Glomerular endothelial cell (primary cell): Measurements from ENCODE around the gene TACC2. TPM values are rescaled to one million over a fixed set of nuclear protein-coding genes. Genes with fewer than 3 reads are reported as not detected.
A peak's percentile ranks its signal among the peaks of the same experiment; 100 is the strongest.

Experiments
- DNase-seq: peaks from one replicate; pipeline ENCODE4 v3.0.0-alpha.2; 2011; ENCODE audit warnings: low read depth, low spot score; ENCODE audit errors: extremely low read depth
- total RNA-seq: library from RNA; depleted of rRNA; stranded (reverse); fragments of >200 nt; gene quantifications from 2 replicates; pipeline ENCODE4 v1.2.3, GENCODE V29; 2015

Gene TACC2
- total RNA-seq, 1 donor from 2014 or later = 39.6 TPM

DNA sequence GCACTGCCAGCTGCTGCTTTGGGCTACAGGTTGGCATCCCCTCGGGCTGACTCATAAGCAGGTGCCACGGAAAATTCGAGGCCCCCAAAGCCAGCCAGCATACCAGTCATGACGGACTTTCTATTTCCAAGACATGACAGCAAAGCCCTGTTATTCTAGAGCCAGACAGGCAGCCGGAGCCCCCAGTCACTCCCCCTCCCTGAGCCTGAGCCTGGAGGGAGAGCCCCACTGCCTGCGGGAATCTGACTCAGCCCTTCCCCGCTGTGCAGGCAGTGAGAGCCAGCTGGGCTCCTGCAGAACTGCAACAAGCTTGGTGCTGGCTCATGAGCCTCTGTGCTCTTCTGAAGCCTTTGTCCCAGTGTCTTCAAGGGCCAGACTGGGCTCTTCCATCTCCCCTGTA lies 297.9 kb downstream of the TACC2 start:
- DNase-seq = no peak

GRCh38 chr10:122287570-122287969 lies 298.6 kb downstream of the TACC2 start:
- DNase-seq = no peak

DNA sequence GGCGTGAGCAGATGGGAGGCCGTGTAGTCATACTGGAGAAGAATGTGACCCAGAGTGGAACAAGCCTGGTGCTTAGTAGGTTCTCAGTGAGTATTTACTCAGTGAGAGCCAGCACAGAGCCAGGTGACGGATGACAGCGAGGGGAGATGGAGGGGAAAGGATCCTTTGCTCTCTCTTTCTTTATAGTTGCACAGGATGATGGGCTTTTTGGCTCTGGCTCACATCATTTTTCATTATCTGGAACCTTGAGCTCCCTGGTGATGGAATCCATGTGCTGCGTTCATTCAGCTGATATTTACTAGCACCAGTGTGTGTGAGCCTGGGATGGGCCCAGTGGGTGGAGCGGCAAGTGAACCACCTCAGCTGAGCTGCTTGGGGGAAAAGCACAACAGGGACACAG lies 299.3 kb downstream of the TACC2 start:
- DNase-seq = no peak

- DNase-seq = no peak
These were observed 300.0 kb downstream of the TACC2 start for GRCh38 chr10:122288917-122289316.

DNA sequence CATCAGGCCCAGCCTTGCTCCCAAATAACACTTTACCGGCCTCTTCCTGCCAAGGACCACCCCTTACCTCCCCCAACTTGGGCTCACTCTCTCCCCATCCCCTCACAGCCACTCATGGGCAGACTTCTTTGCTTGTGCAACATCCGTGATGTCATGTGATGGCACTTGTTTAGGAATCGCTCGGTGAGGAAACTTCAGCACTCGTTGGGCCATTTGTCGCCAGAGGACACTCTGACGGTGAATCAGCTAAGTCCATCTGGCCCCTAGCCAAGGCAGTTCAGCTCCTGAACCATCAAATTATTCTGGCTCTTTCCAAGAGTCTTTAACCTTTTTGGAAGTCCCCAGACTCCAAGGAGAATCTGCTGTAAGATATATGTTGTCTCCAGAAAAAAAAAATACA lies 301.4 kb downstream of the TACC2 start:
- DNase-seq = no peak

DNA sequence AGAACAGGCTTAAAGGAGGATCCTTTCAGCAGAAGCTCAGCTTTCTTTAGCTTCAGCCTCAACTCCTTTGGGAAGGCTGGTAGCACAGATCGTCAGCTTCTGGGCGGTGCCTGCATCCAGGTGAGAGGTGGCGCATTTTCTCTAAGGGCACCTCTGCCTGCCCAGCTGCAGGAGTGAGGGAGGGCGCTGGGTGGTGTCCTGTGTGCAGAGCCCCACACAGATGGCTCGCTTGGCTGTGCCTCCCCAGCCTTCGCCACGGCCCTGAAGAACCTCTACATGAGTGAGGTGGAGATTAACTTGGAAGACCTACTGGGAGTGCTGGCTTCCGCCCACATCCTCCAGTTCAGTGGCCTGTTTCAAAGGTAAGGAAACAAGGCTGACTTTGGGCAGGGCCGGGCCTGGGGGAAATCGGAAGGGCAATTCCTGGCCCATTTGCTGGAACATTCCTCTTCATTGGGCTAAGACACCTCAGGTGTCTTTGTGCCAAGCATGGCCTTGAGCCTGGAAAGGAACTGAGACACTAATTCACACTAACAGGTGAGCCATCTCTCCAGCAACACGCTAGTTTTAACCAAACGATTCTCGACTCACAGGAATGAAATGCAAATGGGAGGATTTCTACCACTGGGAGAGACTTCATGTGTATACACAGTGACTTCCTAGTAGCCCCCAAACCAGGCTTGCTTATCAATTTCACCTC lies 302.0 kb downstream of the TACC2 start:
- no peak for DNase-seq

DNA sequence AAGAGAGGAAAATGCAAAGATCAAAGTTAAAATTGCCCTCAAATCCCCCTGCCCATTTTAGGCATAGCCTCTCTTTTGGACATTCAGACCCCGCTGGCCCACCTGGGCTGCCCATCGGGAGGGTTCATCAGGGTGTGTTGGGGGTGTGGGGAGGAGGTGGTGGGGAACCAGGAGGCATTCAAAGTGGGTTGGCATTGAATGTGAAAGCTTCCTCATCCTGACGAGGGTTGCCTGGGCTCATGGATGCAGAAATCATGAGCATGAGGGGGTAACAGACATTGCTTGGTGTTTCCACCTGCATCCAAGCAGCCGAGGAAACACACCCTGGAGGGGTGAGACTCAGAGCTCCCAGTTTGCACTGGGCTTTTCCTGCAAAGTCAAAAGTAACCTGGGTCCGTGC lies 302.8 kb downstream of the TACC2 start:
- no peak for DNase-seq

- DNase-seq = no peak
These were observed 303.4 kb downstream of the TACC2 start for GRCh38 chr10:122292376-122292775.

DNA sequence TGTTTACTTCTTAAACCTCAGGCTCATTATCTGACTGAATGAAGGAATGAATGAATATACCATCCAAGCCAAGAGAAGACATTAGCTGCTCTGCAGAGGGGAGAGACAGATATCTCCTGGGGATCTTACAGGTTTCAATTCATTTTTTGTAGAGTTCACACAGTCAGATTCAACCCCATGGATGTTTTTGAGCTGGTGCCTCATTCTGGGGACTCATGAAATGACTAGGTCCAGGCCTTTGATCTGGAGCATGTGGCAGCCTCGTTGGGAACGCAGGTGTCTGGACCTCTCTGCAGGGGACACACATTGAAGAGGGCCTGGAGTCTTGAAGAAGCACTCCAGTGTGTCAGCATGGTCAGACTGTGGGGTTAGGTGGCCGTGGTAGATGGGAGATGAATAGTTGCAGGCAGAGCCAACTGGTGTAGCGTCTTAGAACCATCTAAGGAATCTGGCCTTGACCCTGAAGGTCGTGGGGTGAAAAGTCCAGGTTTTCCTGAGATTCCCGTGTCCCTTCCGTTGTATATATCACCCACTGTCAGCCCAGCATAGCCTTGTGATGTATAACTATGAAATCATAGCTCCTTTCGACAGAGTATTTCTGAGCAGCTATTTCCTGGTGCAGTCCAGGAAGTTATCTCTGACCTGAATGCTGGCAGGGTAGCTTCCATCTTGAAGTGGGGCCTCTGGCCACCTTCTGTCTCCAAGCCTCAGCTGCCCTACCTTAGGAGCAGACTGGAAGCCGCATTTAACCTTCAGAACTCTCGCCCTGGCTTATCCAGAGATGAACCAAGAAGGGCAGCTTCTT lies 304.4 kb downstream of the TACC2 start:
- DNase-seq = no peak

GRCh38 chr10:122293961-122294380 lies 305.0 kb downstream of the TACC2 start:
- DNase-seq = no peak

DNA sequence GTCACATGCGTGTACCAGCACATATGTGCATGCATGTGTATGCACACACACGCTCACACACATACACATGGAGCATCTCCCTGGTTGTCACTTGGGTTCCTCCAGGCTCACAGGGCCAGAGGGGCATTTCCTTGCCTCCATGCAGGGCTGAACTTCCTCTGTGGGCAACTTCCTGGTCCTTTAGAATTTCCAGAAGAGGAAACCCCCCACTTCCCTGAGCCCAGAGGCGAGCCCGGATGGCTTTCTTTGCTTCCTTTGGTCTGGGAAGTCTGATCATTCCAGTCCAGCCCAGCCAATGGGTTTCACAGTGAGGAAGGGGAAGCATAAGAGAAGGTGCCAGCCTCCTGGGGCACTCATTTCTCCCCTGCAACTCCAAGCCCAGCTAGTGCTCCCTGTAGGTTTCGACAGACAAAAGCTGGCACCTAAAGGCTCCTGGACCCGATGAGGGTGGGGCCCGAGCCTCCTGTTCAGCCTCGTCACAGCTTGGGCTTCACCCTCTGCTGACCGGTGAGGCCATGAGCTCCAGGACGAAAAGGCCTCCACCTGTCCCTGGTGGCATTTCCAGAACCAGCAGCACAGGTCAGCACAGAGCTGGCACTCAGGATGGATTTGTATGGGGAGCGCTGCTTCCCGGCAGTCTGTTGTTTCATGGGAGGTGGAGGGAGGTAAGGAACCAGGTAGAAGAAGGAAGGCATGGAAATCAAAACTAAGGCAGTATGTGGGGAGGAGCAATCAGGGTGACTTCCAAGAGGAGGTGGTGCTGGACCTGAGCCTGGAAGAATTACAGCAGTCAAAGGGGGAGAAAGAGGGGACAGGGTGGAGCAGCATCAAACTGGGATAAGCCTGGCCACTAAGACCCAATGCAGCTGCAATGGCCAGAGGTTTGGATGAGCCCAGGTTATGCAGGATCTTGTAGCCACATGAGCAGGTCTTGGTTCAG lies 305.8 kb downstream of the TACC2 start:
- DNase-seq = no peak

DNA sequence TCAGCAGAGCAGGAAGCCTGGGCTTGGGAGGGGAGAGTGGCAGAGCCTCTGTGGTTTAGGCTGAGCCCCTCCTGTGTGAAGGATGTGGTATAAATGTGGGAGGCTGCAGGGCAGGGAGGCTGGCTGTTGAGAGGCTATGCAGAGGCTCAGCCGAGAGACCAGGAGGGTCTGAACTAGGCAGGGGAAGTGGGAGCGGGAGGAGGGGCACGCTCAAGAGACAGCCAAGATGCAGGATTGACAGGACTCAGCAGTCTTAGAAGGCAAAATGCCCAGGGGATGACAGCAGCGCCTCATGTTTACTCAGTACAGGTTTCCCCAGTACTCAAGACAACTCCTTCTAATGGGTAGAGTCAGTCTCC lies 306.5 kb downstream of the TACC2 start:
- DNase-seq = no peak

GRCh38 chr10:122296363-122297120 lies 307.6 kb downstream of the TACC2 start:
- no peak for DNase-seq

DNA sequence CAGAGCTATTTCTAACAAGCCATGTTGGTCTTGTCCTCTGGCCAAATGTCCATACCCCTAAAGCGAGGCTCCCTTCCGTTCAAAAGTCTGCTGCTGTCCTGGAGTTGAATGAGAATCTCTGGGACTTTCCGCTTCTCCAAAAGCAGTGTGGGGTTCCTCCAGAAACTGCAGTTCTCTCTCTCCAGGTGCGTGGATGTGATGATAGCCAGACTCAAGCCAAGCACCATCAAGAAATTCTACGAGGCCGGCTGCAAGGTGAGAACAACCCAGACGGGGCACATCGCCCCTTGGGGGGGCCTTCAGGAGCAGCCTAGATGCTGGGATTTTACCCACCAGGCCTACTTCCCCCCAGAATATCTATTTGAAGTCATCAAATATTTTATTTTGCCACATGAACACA lies 308.6 kb downstream of the TACC2 start:
- no peak for DNase-seq

DNA sequence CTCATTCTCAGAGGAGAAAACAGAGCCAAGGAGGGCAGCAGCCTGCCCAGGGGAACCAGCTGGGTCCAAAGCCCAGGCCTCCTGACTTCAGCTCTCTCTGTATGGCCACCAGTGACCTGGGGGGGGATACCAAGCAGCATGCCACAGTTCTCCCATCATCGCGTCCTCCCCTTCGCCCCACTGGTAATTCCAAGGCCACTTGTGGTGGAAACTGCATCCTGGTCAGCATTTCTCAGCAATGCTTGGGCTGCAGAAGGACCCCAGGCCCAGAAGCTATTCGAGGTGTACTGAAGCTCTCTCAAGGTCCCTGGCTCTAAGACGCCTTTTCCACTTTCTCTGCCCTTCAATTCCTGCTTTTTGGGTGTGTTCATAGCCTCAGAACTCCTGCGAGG lies 309.2 kb downstream of the TACC2 start:
- no peak for DNase-seq

DNA sequence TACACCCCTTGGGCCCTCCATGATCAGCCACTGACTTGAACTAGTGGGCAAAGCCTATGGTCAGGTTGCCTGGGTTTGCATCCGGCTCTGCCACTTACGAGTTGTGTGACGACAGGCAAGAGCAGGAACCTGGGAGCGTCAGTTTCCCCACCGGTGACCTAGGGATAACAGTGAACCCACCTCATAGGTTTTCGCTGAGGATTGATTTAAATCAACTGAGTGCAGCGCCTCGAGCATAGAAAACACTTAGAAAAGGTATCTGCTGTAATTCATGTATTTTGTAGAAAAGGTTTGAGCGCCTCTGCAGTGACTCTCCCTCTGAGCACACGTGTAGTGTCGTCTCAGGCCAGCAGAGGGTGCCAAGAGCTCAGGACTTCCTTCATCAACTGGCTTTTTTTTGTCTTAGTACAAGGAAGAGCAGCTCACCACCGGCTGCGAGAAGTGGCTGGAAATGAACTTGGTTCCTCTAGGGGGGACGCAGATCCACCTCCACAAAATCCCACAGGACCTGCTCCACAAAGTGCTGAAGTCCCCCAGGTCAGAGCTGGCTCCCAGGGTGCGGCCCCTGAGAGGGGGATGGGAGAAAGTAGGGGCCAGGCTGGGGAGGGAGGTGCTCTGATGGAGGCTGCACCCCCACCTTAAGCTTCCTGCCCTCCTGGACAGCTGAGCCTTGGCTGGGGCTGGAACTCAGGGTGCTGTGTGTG lies 309.8 kb downstream of the TACC2 start:
- DNase-seq = peak; percentile 54

DNA sequence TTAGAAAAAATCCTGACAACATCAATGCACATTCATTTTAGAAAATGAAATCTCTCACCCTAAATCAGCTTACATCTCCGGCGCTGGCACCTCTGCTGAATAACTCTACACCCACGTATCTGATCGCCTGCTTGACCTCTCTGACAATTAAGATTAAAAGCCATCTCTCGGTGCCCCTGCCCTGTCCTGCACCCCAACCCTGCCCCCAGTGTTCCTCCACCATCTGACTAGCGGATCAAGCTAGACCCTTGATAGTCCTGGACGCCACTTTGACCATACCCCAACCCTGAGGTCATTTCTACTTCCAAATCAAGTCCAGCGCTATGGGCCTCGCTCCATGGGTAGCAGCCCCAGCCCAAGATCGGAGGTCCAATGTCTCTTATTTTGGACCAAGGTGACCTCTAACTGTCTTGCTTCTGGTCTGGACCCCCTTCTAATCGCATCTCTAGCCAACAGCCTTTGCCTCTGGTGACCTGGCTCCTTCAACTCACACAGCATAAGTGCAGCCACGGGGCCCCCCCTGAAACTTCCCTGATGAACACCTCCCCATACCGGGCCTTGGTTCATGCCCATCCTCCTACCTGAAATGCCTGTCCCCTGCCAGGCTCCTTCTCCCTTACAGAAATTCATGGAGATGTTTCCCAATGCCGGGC lies 310.6 kb downstream of the TACC2 start:
- DNase-seq = no peak

DNA sequence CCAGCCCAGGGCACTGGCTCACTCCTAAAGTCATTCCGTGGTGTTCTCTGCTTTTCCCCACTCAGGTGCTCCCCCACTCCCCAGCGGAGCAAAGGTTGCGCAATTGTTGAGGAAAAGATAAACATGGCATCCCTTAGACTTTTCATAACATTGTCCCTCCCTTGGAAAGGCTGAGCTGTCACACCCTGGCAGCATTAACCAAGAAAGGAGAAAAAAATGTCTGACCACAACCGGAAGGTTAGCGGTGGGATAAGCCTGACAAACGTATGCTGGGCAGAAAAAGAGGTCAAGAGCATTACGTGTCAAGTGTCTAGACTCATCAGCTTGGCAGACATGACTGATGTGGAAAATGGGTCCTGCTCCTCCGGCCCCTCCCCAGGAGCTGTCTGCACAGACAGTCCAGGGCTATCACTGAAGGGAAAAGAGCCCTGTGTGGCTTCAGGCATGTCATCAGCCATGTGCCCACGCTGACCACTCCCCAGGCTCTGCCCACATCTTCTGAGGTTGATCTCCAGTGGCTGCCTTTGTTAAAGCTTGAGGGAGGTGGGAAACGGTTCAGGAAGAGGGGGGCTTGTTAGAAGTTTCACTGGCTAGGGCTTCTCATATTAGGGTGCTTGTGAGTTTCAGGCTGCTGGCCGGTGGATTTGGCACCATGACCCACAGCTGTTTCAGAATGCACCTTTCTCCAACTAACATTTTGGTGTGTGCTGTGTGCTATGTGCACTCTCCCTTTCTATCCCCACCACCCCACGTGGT lies 312.3 kb downstream of the TACC2 start:
- DNase-seq = no peak

- no peak for DNase-seq
These were observed 312.8 kb downstream of the TACC2 start for GRCh38 chr10:122301811-122302115.
